HL-60 (cell line): ENCODE data around the gene DOHH.

Experiments used
- DNase-seq, 2 experiments: peaks; one replicate each; pipeline ENCODE4 v3.0.0-alpha.2; 2010 to 2020; ENCODE audit warnings: low read depth in 1 of 2, low spot score in 1 of 2
- H3K27ac ChIP-seq: fragments of 250-450 bp; sonication (Bioruptor Pico); replicated peaks from 2 replicates; pipeline ENCODE4 v1.5.1; 2020; ENCODE audit warnings: mild to moderate bottlenecking, moderate library complexity
- H3K27me3 ChIP-seq: fragments of 250-450 bp; sonication (Bioruptor Pico); 2 replicates; pipeline ENCODE4 v1.5.1; 2021; ENCODE audit warnings: mild to moderate bottlenecking, moderate library complexity; ENCODE audit not compliant: insufficient read depth, poor library complexity, severe bottlenecking
- H3K4me3 ChIP-seq: replicated peaks from 2 replicates; pipeline ENCODE4 v1.5.1; 2011; ENCODE audit warnings: mild to moderate bottlenecking, control low read depth, low read length; ENCODE audit not compliant: insufficient read depth
- CTCF ChIP-seq: IDR thresholded peaks from one replicate; pipeline ENCODE4 v1.5.1; 2011; ENCODE audit warnings: low read length, control low read depth, inconsistent platforms; ENCODE audit not compliant: insufficient read depth
- GABPA ChIP-seq: IDR thresholded peaks from 2 replicates; pipeline ENCODE4 v1.6.1; 2012; ENCODE audit warnings: low read depth
- POLR2AphosphoS5 ChIP-seq: IDR thresholded peaks from 2 replicates; pipeline ENCODE4 v1.6.1; 2012; ENCODE audit warnings: low read depth
- SPI1 ChIP-seq: IDR thresholded peaks from 2 replicates; pipeline ENCODE4 v1.6.1; 2012; ENCODE audit warnings: low read depth, mild to moderate bottlenecking, borderline replicate concordance
- TF ChIP-seq, protein P1 (sequence below): IDR thresholded peaks from 2 replicates; pipeline ENCODE4 v1.6.1; 2012; ENCODE audit warnings: low read depth; ENCODE audit not compliant: insufficient replicate concordance

Gene DOHH

GRCh38 chr19:3527238-3527910 lies 26.9 kb upstream of the DOHH start:
- H3K4me3 ChIP-seq: no peak overlapping the region
- no peak overlapping the region for H3K27ac ChIP-seq
- H3K27me3 ChIP-seq: no peaks in the 10 kb centered on the region
- no peak for TF ChIP-seq GABPA
- TF ChIP-seq, protein P1, sequence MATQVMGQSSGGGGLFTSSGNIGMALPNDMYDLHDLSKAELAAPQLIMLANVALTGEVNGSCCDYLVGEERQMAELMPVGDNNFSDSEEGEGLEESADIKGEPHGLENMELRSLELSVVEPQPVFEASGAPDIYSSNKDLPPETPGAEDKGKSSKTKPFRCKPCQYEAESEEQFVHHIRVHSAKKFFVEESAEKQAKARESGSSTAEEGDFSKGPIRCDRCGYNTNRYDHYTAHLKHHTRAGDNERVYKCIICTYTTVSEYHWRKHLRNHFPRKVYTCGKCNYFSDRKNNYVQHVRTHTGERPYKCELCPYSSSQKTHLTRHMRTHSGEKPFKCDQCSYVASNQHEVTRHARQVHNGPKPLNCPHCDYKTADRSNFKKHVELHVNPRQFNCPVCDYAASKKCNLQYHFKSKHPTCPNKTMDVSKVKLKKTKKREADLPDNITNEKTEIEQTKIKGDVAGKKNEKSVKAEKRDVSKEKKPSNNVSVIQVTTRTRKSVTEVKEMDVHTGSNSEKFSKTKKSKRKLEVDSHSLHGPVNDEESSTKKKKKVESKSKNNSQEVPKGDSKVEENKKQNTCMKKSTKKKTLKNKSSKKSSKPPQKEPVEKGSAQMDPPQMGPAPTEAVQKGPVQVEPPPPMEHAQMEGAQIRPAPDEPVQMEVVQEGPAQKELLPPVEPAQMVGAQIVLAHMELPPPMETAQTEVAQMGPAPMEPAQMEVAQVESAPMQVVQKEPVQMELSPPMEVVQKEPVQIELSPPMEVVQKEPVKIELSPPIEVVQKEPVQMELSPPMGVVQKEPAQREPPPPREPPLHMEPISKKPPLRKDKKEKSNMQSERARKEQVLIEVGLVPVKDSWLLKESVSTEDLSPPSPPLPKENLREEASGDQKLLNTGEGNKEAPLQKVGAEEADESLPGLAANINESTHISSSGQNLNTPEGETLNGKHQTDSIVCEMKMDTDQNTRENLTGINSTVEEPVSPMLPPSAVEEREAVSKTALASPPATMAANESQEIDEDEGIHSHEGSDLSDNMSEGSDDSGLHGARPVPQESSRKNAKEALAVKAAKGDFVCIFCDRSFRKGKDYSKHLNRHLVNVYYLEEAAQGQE: no peak
- TF ChIP-seq POLR2AphosphoS5: no peak
- TF ChIP-seq CTCF: no peak
- no peak for TF ChIP-seq SPI1
- DNase-seq: no peak

DNA sequence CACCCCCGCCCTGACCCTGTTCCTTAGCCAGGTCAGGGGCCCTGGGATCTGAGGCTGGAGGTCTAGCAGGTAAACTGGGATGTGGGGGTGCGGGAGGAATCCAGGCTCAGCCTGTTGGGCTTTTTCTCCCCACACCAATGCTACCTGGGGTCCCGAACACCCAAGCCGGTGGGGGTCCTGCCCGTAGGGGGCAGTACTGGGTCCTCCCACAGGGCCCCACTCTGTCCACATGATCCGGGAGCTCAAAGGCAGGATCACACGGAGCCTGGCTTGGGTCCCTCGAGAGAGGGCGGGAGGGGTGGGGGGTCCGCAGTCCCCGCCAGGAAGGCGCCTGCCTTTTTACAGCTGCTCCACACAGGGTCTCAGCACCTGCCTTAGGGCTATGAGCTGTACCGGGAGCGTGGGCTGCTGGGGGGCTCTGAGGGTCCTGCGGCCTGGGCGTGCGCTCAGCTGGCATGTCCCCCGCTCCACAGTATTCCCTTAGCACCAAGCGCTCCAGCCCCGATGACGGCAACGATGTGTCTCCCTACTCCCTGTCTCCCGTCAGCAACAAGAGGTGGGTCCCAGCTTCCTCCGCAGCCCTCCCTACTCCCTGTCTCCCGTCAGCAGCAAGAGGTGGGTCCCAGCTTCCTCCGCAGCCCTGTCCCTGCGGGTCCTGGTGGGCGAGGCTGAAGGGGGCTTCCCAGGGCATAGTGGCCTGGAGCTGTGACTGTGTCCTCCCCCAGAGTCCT lies 26.2 kb upstream of the DOHH start:
- no peak overlapping the region for H3K4me3 ChIP-seq

More for the DNA sequence above, 26.2 kb upstream of the DOHH start:
- Histone ChIP-seq H3K27ac (no peak overlapping the region), H3K27me3 (no peaks in the 10 kb centered on the region)
- no peak for TF ChIP-seq CTCF
- TF ChIP-seq, protein P1: no peak
- TF ChIP-seq SPI1: no peak
- no peak for TF ChIP-seq GABPA
- TF ChIP-seq POLR2AphosphoS5: no peak
- no peak for DNase-seq
